GM18505 (cell line): ENCODE measurements around the gene PCDHGA1.
"Not testable (repeated sequence)": the region's sequence is repeated elsewhere in the genome, so short reads cannot be mapped to it uniquely, and the experiment has no call there.

Source experiments
- ATAC-seq: cut with Tn5 transposase; IDR thresholded peaks from one replicate; pipeline ENCODE4 v1.9.1; 2021; ENCODE audit not compliant: unreplicated experiment
- POLR2A ChIP-seq: IDR thresholded peaks from 4 replicates; pipeline ENCODE4 v1.6.1; 2011; ENCODE audit warnings: borderline replicate concordance; ENCODE audit not compliant: insufficient read depth, insufficient read length; ENCODE audit errors: extremely low read depth

Gene PCDHGA1

GRCh38 chr5:141403387-141403786 lies 73.1 kb downstream of the PCDHGA1 start:
- no peak for TF ChIP-seq POLR2A
- no peak for ATAC-seq

- not testable (repeated sequence) for ATAC-seq
These were observed 77.6 kb downstream of the PCDHGA1 start, which contains the start of gene PCDHGB6 for GRCh38 chr5:141407790-141408505. Gene PCDHGB6 (plus strand): TSS chr5:141408021. CDS start chr5:141408203, 182 bp downstream.

- no peak for ATAC-seq
- no peak for TF ChIP-seq POLR2A
These were observed 79.4 kb downstream of the PCDHGA1 start for GRCh38 chr5:141409598-141410306.

GRCh38 chr5:141411575-141411974 lies 81.3 kb downstream of the PCDHGA1 start:
- ATAC-seq, result no peak
- no peak for TF ChIP-seq POLR2A

GRCh38 chr5:141412854-141413539 lies 82.7 kb downstream of the PCDHGA1 start, which contains the start of gene PCDHGA10:
Gene PCDHGA10 (plus strand): TSS chr5:141412987. CDS start chr5:141413176, 189 bp downstream.
- ATAC-seq, result peak; percentile 74
- TF ChIP-seq POLR2A, result no peak

GRCh38 chr5:141413540-141414069 lies 83.3 kb downstream of the PCDHGA1 start:
- no peak for TF ChIP-seq POLR2A
- ATAC-seq, result no peak

GRCh38 chr5:141414548-141415274 lies 84.4 kb downstream of the PCDHGA1 start:
- ATAC-seq, result not testable (repeated sequence)

GRCh38 chr5:141415275-141415618 lies 84.9 kb downstream of the PCDHGA1 start:
- ATAC-seq, result not testable (repeated sequence)

- ATAC-seq, result peak; percentile 65
These were observed 87.3 kb downstream of the PCDHGA1 start, which contains the start of gene PCDHGB7 for GRCh38 chr5:141417494-141418172. Gene PCDHGB7 (plus strand): TSS chr5:141417677. CDS start chr5:141417860, 183 bp downstream.

GRCh38 chr5:141419074-141419880 lies 89.0 kb downstream of the PCDHGA1 start:
- no peak for ATAC-seq
- TF ChIP-seq POLR2A, result no peak

- TF ChIP-seq POLR2A, result no peak
- ATAC-seq, result peak; percentile 47
These were observed 90.7 kb downstream of the PCDHGA1 start, which contains the start of gene PCDHGA11 for GRCh38 chr5:141420855-141421488. Gene PCDHGA11 (plus strand): TSS chr5:141421051. CDS start chr5:141421228, 177 bp downstream.

GRCh38 chr5:141421489-141421855 lies 91.2 kb downstream of the PCDHGA1 start:
- TF ChIP-seq POLR2A, result no peak
- ATAC-seq, result no peak
